HG03439 (cell line): ENCODE measurements around the gene KCND2.
A peak's percentile ranks its signal among the peaks of the same experiment; 100 is the strongest.

Experiments used
- ATAC-seq: cut with Tn5 transposase; IDR thresholded peaks from one replicate; pipeline ENCODE4 v1.9.1; 2021; ENCODE audit warnings: mild to moderate bottlenecking, moderate library complexity; ENCODE audit not compliant: unreplicated experiment

KCND2 gene

GRCh38 chr7:120405652-120406051 is 132.7 kb downstream of the KCND2 start:
- no peak for ATAC-seq

- no peak for ATAC-seq
Observed at GRCh38 chr7:120407010-120407409, 134.0 kb downstream of the KCND2 start.

- peak; percentile 69 for ATAC-seq
Observed at GRCh38 chr7:120412139-120413050, 139.4 kb downstream of the KCND2 start.

GRCh38 chr7:120413164-120413563 is 140.2 kb downstream of the KCND2 start:
- ATAC-seq: no peak

GRCh38 chr7:120417244-120417979 is 144.4 kb downstream of the KCND2 start:
- no peak for ATAC-seq

- peak; percentile 95 for ATAC-seq
Observed at GRCh38 chr7:120421151-120421651, 148.2 kb downstream of the KCND2 start.

GRCh38 chr7:120431016-120431415 is 158.0 kb downstream of the KCND2 start:
- ATAC-seq: no peak

GRCh38 chr7:120436487-120437060 is 163.6 kb downstream of the KCND2 start:
- no peak for ATAC-seq

- ATAC-seq: peak; percentile 75
Observed at GRCh38 chr7:120441850-120442249, 168.9 kb downstream of the KCND2 start.

- no peak for ATAC-seq
Observed at GRCh38 chr7:120442838-120443237, 169.9 kb downstream of the KCND2 start.

- ATAC-seq: no peak
Observed at GRCh38 chr7:120444650-120445049, 171.7 kb downstream of the KCND2 start.

GRCh38 chr7:120445276-120445675 is 172.3 kb downstream of the KCND2 start:
- ATAC-seq: no peak

GRCh38 chr7:120452665-120453064 is 179.7 kb downstream of the KCND2 start:
- no peak for ATAC-seq

- ATAC-seq: no peak
Observed at GRCh38 chr7:120456699-120457098, 183.7 kb downstream of the KCND2 start.

- no peak for ATAC-seq
Observed at GRCh38 chr7:120460949-120461348, 188.0 kb downstream of the KCND2 start.

GRCh38 chr7:120462991-120463390 is 190.0 kb downstream of the KCND2 start:
- no peak for ATAC-seq

GRCh38 chr7:120464104-120464503 is 191.1 kb downstream of the KCND2 start:
- ATAC-seq: no peak

- no peak for ATAC-seq
Observed at GRCh38 chr7:120467676-120468075, 194.7 kb downstream of the KCND2 start.

GRCh38 chr7:120468611-120469010 is 195.6 kb downstream of the KCND2 start:
- no peak for ATAC-seq

- ATAC-seq: no peak
Observed at GRCh38 chr7:120472892-120473291, 199.9 kb downstream of the KCND2 start.

GRCh38 chr7:120473352-120473751 is 200.4 kb downstream of the KCND2 start:
- no peak for ATAC-seq
